Tibial nerve (tissue), 4 donors: ENCODE data around the gene TYSND1.

Source experiments
- EP300 ChIP-seq, 2 donors: sonication (generic); formaldehyde crosslinking; IDR thresholded peaks; one replicate each; pipeline ENCODE4 v1.6.1; 2017; ENCODE audit warnings: antibody characterized with exemption in 2 of 2, mild to moderate bottlenecking in 1 of 2
- TF ChIP-seq, protein P1 (sequence below), 5 experiments: fragments of 200-600 bp in 3 of 5; fragments of 450-650 bp in 2 of 5; sonication (generic) in 3 of 5; IDR thresholded peaks; one replicate each; pipeline ENCODE4 v1.5.1; 2016 to 2019; ENCODE audit warnings: antibody characterized with exemption in 5 of 5, mild to moderate bottlenecking in 3 of 5, moderate library complexity in 2 of 5

DNA sequence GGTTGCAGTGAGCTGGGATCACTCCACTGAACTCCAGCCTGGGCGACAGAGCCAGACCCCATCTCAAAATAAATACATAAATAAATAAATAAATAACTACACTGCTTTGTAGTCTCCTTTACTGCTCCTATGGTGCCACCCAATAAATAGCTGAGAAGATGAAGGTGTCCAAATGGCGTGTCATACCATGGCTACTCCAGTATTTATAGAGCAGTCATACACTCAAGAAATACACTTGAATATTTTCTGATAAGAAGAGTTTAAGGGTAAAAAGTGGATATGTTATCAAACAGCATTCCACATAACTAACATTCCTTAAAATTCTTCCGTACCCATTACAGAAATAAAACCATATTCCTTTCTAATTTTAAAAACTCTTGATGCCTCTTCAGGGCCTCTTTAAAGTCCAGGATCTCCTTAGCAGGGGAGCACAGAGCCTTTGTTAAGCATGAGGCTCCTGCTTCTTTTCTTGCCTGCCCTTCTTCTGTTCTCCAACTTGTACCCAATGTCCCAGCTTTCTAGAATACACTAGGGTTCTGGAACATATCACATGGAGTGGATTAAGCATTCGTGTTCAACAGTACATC is 31.7 kb upstream of the TYSND1 start:
- TF ChIP-seq, protein P1, sequence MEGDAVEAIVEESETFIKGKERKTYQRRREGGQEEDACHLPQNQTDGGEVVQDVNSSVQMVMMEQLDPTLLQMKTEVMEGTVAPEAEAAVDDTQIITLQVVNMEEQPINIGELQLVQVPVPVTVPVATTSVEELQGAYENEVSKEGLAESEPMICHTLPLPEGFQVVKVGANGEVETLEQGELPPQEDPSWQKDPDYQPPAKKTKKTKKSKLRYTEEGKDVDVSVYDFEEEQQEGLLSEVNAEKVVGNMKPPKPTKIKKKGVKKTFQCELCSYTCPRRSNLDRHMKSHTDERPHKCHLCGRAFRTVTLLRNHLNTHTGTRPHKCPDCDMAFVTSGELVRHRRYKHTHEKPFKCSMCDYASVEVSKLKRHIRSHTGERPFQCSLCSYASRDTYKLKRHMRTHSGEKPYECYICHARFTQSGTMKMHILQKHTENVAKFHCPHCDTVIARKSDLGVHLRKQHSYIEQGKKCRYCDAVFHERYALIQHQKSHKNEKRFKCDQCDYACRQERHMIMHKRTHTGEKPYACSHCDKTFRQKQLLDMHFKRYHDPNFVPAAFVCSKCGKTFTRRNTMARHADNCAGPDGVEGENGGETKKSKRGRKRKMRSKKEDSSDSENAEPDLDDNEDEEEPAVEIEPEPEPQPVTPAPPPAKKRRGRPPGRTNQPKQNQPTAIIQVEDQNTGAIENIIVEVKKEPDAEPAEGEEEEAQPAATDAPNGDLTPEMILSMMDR (IDR thresholded peaks at IDR 0.05), result no peak
- no peak for TF ChIP-seq EP300 (IDR thresholded peaks at IDR 0.05)
